HUDEP-2 (cell line): ENCODE measurements around the gene COA4.

Experiments used
- DNase-seq, 76 experiments: peaks; one replicate each; lab custom pipeline; 2025; ENCODE audit not compliant: unreplicated experiment in 76 of 76; lab: John Stamatoyannopoulos, UW

Gene COA4

DNA sequence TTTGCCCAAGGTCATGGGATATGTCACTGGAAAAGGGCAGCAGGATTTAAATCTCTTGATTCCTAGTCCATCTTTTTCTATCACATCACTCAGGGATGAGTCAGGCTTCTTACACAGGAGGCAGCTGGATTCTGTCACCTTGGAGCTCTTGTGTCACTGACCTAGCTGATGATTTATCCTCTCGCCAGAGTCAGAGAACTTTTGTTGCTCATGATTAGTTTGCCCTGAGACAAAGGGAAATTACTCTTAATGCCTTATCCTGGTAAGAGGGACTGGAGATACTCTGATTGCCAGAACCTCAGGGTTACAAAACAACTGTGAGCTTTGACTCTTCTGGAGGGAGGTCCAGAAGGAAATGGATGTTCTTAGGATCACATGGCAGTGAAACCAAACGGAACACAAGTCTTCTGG, 10.1 kb downstream of the COA4 start:
- DNase-seq = no peak

GRCh38 chr11:73866095-73866579, 10.5 kb downstream of the COA4 start:
- peak in 4 of 76 experiments; percentile 10 to 30 (median 14) for DNase-seq

DNA sequence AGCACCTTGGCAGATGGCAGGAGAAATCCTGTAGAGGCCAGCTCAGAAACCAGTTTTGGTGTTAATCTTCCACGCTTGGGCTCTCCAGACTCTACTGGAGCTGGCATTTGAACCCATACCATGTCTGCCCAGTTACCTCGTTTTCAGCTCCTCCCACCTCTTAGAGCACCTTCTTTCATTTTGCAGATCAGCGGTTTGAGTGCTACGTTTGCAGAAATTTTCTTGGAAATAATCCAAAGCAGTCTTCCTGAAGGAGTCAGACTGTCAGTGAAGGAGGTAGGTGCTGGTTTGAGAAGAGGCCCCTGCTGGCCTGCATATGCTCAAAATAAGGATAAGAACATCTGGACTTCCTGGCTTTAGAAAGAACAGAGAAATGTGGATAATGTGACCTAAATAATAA, 13.7 kb downstream of the COA4 start:
- DNase-seq = no peak

GRCh38 chr11:73860202-73860601, 16.4 kb downstream of the COA4 start:
- no peak for DNase-seq

- no peak for DNase-seq
Measured at GRCh38 chr11:73859671-73860070, 17.0 kb downstream of the COA4 start.

- no peak for DNase-seq
Measured at GRCh38 chr11:73856031-73856567, 20.5 kb downstream of the COA4 start.

DNA sequence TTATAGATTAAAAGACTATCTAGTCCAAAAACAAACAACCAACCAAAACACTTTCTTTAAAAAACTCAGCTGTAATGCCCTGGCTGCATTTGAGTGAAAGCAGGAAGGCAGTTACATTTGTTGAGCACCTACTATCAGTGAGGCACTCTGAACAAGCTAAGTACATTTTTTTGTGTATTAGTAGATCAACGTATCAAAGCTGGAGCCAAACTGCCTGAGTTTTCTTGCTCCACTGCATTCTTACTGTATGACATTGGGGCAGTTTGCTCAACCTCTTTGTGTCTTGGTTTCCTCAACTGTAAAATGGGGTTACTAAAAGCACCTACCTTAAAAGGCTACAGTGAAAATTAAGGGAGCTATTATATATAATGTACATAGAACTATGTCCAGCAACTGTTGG, 22.0 kb downstream of the COA4 start:
- DNase-seq = no peak

GRCh38 chr11:73852049-73852448, 24.6 kb downstream of the COA4 start:
- DNase-seq = no peak

DNA sequence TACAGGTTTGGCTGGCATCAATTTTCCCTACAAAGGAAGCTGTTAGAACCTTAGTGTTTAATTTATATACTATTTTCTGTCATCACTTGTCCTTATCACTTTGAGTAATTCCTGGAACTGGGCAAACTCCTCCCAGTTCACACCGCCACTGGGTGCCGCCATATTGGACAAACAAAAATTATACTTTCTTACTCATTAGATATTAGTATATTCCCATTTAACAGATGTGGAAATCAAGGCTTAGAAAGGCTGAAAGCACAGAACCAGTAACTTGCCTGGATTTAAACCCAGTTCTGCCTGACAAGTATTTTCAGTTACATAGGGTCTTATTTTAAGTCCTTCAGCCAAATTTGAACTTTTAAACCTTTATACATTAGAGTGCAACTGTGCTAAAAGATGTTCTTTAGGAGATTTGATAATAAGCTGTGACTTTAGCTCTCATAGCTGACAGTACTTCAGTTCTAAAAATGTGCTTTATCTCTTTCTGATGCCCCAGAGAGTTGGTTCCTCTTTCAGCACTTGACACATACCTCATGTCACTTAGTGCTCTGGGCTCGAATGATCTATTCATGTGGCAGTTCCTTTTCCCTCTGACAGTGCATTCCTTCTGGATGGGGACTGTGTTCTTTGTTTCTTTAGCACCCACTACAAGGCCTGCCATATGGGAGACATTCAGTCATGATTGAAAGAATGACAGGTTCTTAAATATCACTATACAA, 25.4 kb downstream of the COA4 start:
- peak in 2 of 76 experiments; percentile 5 to 16 for DNase-seq

GRCh38 chr11:73839123-73839457, 37.6 kb downstream of the COA4 start:
- no peak for DNase-seq

GRCh38 chr11:73838443-73839122, 38.1 kb downstream of the COA4 start:
- DNase-seq = no peak

- no peak for DNase-seq
Measured at GRCh38 chr11:73833067-73833466, 43.6 kb downstream of the COA4 start.

DNA sequence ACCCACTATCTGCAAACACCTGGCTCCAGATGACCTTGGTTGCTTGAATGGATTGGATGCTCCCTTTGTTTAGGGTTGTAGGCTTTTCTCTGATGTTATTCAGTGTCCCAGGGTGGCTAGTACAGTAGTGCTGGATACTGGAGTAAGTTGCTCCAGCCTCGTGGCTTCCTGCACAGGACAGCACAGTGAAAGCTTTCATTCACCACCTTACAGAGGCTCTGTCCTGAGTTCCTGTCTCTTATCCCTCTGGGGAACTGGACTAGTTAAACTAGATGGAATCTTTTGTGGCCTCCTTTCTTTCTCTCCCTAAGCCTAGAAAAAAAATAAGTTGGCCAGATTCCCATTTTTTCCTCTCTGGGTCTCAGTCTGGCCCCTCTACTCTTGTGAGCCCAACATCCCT, 46.4 kb downstream of the COA4 start:
- no peak for DNase-seq
